Measurements from ENCODE around the gene SLC6A18. TPM values are rescaled to one million over a fixed set of nuclear protein-coding genes. Genes with fewer than 3 reads are reported as not detected.

The SLC6A18 gene
- total RNA-seq, 1 donor from 2014 or later = not detected

DNA sequence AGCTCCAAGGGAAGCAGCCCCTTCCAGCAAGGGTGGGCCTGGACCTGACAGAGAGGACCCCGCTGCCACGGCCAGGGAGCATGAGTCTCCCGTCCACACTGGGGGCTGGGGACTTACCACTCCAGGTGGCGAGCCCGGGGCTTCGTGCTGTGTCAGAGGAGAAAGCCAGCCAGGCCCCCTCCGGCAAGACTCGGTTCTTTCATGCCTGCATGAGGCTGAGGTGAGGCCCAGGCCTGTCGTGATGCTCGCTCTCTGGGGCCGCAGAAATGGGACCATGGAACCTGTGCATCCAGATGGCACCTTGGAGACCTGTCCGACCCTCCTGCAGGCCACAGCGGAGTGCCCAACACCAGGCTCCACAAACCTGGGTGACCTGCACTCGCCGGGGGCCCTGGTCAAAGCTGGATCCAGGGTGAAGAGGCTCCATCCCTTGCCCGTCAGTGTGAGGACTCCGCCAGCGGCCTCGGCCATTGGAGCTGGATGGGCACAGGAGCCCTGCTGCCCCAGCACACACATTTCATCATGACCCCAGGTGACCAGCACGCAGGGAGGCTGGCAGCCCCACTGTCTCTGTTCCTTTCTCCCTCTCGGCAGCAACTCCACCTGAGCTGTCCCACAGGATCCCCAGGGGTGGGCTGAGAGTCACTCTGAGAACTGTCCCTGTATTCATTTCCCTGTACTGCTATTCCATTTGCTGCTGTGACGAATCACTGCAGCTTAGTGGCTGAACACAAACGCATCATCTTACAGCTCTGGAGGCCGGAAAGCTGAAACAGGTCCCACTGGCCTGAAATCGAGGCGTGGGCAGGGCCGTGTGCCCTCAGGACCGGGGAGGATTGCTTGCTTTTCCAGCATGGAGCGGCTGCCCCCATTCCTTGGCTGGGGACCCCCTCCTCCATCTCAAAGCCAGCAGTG is 24.4 kb downstream of the SLC6A18 start:
- Histone ChIP-seq H3K36me3 (ENCODE audit: control insufficient read depth in 3 of 3, insufficient read depth in 3 of 3, low read length in 3 of 3) (no peaks in the 10 kb centered on the region), H3K4me3 (ENCODE audit: low read length in 3 of 3) (no peak overlapping the region), H3K27me3 (ENCODE audit: control insufficient read depth in 3 of 3, insufficient read depth in 3 of 3, low read length in 3 of 3) (peaks cover 44 to 70% (median 56%) of the 10 kb centered on the region in 3 donors)

DNA sequence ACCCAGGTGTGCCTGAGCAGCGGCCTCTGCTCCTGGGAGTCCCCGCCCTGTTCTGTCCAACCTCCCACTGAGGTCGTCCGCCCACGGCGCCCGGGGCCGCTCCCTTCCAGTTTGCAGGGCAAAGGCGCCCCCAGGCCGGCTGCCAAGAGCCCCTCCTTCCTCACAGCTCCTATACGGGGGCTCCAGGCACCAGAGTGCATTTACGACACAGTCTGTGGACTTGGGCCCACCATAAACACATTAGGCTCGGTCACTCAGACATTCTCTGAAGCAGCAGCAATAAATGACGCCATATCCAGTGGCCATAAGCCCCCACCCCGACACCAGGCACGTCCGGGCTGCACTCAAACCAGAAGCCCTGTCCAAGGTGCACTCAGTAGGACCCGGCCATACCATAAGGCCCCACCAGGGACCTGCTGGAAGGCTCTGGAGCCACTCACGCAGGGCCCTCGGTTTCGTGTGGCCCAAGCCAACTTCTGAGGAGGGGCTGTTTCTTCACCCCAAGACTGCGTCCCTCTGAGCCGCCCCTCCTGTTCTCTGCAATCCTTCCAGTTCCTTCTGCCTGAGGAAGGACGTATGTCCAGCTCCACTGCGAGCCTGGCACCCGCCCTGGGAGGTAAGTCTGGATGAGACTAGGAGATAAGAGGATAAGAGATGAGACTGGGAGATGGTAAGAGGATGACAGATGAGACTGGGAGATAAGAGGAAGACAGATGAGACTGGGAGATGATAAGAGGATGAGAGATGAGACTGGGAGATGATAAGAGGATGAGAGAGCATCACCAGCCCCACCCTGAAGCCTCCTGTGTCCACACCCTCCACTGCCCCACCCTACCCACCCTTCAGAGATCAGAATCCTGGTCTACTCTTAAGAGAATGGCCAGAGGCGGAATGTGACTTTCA is 26.7 kb downstream of the SLC6A18 start:
- Histone ChIP-seq H3K36me3 (ENCODE audit: control insufficient read depth in 3 of 3, insufficient read depth in 3 of 3, low read length in 3 of 3) (no peaks in the 10 kb centered on the region), H3K4me3 (ENCODE audit: low read length in 3 of 3) (no peak overlapping the region), H3K27me3 (ENCODE audit: control insufficient read depth in 3 of 3, insufficient read depth in 3 of 3, low read length in 3 of 3) (peaks cover 42 to 57% (median 49%) of the 10 kb centered on the region in 3 donors), H3K27ac (ENCODE audit: low read depth, low read length) (no peak overlapping the region), H3K9me3 (ENCODE audit: control insufficient read depth in 3 of 3, low read length in 3 of 3) (no peaks in the 10 kb centered on the region), H3K4me1 (ENCODE audit: control insufficient read depth in 3 of 3, insufficient read depth in 3 of 3, low read length in 3 of 3) (no peaks in the 10 kb centered on the region), H3K9ac (ENCODE audit: low read depth in 1 of 3, low read length in 3 of 3) (no peak overlapping the region)

More for the DNA sequence above, 24.4 kb downstream of the SLC6A18 start:
- Histone ChIP-seq H3K27ac (ENCODE audit: low read depth, low read length) (no peak overlapping the region), H3K4me1 (ENCODE audit: control insufficient read depth in 3 of 3, insufficient read depth in 3 of 3, low read length in 3 of 3) (no peaks in the 10 kb centered on the region), H3K9ac (ENCODE audit: low read depth in 1 of 3, low read length in 3 of 3) (no peak overlapping the region), H3K9me3 (ENCODE audit: control insufficient read depth in 3 of 3, low read length in 3 of 3) (no peaks in the 10 kb centered on the region)

DNA sequence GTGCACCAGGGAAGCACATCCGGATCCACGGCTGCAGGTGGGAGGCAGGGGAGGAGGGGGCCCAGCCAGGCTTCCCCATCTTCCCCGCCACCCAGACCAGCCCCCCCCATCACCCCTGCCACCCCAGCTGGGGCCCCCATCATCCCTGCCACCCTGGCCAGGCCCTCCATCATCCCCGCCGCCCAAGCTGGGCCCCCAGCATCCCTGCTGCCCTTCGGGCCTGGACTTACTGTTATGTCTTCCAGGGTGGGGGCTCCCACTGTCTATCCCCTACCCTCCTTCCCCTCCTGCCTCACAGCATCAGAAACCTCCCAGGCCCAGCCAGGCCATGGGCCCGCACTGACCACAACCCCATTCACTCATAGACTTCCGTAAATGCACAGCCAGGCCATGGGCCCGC is 27.5 kb downstream of the SLC6A18 start:
- Histone ChIP-seq H3K9me3 (ENCODE audit: control insufficient read depth in 3 of 3, low read length in 3 of 3) (no peaks in the 10 kb centered on the region), H3K27ac (ENCODE audit: low read depth, low read length) (no peak overlapping the region), H3K36me3 (ENCODE audit: control insufficient read depth in 3 of 3, insufficient read depth in 3 of 3, low read length in 3 of 3) (no peaks in the 10 kb centered on the region), H3K4me1 (ENCODE audit: control insufficient read depth in 3 of 3, insufficient read depth in 3 of 3, low read length in 3 of 3) (no peaks in the 10 kb centered on the region), H3K9ac (ENCODE audit: low read depth in 1 of 3, low read length in 3 of 3) (no peak overlapping the region), H3K27me3 (ENCODE audit: control insufficient read depth in 3 of 3, insufficient read depth in 3 of 3, low read length in 3 of 3) (peaks cover 35 to 49% (median 49%) of the 10 kb centered on the region in 3 donors), H3K4me3 (ENCODE audit: low read length in 3 of 3) (no peak overlapping the region)

DNA sequence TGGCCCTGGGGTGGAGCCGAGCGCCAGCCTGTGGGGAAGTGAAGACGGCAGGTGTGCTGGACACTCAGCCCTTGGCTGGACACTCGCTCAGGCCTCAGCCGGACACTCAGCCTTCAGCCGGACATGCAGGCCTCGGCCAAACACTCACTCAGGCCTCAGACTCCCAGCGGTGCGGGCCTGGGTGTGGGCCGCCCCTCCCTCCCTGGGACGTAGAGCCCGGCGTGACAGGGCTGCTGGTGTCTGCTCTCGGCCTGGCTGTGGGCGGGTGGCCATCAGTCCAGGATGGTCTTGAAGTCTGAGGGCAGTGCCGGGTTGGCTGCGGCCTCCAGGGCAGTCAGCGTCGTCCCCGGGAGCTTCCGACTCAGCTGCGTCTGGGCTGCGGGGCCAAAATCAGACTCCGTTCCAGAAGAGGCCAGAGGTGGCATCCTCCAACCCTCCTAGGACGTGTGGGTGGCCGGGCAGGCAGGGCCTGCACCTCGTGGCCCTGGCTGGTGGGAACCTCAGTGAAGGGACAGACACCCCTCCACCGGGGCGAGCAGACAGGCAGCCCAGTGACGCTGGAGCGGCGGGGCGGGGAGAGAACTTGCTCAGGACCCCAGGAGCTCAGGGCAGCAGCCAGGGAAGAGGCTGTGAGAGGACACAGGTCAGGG is 28.4 kb downstream of the SLC6A18 start:
- no peaks in the 10 kb centered on the region for H3K4me1 ChIP-seq (ENCODE audit: control insufficient read depth in 3 of 3, insufficient read depth in 3 of 3, low read length in 3 of 3)
- H3K9me3 ChIP-seq (ENCODE audit: control insufficient read depth in 3 of 3, low read length in 3 of 3) = no peaks in the 10 kb centered on the region
- H3K9ac ChIP-seq (ENCODE audit: low read depth in 1 of 3, low read length in 3 of 3) = no peak overlapping the region
- H3K4me3 ChIP-seq (ENCODE audit: low read length in 3 of 3) = no peak overlapping the region
- H3K27ac ChIP-seq (ENCODE audit: low read depth, low read length) = no peak overlapping the region
- no peaks in the 10 kb centered on the region for H3K36me3 ChIP-seq (ENCODE audit: control insufficient read depth in 3 of 3, insufficient read depth in 3 of 3, low read length in 3 of 3)
- H3K27me3 ChIP-seq (ENCODE audit: control insufficient read depth in 3 of 3, insufficient read depth in 3 of 3, low read length in 3 of 3) = peaks cover 27 to 44% (median 41%) of the 10 kb centered on the region in 3 donors

- Histone ChIP-seq H3K4me3 (ENCODE audit: low read length in 3 of 3) (no peak overlapping the region), H3K27ac (ENCODE audit: low read depth, low read length) (no peak overlapping the region), H3K9ac (ENCODE audit: low read depth in 1 of 3, low read length in 3 of 3) (no peak overlapping the region), H3K36me3 (ENCODE audit: control insufficient read depth in 3 of 3, insufficient read depth in 3 of 3, low read length in 3 of 3) (no peaks in the 10 kb centered on the region), H3K9me3 (ENCODE audit: control insufficient read depth in 3 of 3, low read length in 3 of 3) (no peaks in the 10 kb centered on the region), H3K27me3 (ENCODE audit: control insufficient read depth in 3 of 3, insufficient read depth in 3 of 3, low read length in 3 of 3) (peaks cover 21 to 42% (median 35%) of the 10 kb centered on the region in 3 donors), H3K4me1 (ENCODE audit: control insufficient read depth in 3 of 3, insufficient read depth in 3 of 3, low read length in 3 of 3) (no peaks in the 10 kb centered on the region)
Observed at GRCh38 chr5:1254196-1254595, 29.0 kb downstream of the SLC6A18 start.

DNA sequence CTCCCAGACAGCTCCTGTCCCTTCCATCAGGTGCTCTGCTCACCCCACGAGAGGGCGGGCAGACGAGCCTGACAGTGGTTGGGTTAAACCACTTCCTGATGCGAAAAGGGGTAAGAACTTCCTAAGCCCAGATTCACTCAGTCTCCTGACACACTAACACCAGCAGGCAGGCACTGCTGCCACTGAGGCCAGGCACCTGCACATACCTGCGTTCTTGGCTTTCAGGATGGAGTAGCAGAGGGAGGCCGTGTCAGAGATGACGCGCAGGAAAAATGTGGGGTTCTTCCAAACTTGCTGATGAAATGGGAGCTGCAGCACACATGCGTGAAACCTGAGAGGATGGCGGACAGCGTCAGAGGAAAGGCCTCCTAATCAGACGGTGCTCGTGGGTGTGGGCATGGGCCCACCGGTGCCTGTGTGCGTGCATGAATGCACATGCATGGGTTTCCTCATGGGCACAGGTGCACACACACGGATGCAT is 29.9 kb downstream of the SLC6A18 start:
- H3K9ac ChIP-seq (ENCODE audit: low read depth in 1 of 3, low read length in 3 of 3) = no peak overlapping the region
- H3K9me3 ChIP-seq (ENCODE audit: control insufficient read depth in 3 of 3, low read length in 3 of 3) = peaks cover 0 to 2% (median 1%) of the 10 kb centered on the region in 3 donors
- H3K27me3 ChIP-seq (ENCODE audit: control insufficient read depth in 3 of 3, insufficient read depth in 3 of 3, low read length in 3 of 3) = peaks cover 16 to 38% (median 26%) of the 10 kb centered on the region in 3 donors
- no peaks in the 10 kb centered on the region for H3K4me1 ChIP-seq (ENCODE audit: control insufficient read depth in 3 of 3, insufficient read depth in 3 of 3, low read length in 3 of 3)
- no peak overlapping the region for H3K4me3 ChIP-seq (ENCODE audit: low read length in 3 of 3)
- H3K36me3 ChIP-seq (ENCODE audit: control insufficient read depth in 3 of 3, insufficient read depth in 3 of 3, low read length in 3 of 3) = no peaks in the 10 kb centered on the region
- no peak overlapping the region for H3K27ac ChIP-seq (ENCODE audit: low read depth, low read length)

DNA sequence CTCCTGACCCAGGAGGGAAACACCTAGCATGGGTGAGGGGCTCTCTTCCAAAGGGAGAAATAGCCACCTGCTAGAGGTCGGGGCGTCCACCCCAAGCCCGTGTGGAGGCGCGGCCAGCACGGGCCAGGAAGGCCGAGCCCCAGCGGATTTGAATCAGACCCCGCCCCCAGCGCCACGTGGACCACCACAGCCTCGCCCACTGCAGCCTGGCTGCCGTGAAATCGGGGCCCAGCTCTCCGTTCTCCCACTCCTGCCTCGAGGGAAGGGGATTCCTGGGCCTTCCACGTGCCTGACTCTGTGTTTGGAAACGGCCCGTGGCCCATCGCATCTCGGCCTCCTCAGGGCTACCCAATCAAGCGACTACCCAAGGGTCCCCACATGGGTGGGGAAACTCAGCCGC is 31.6 kb downstream of the SLC6A18 start:
- Histone ChIP-seq H3K27ac (ENCODE audit: low read depth, low read length) (no peak overlapping the region), H3K9ac (ENCODE audit: low read depth in 1 of 3, low read length in 3 of 3) (no peak overlapping the region), H3K9me3 (ENCODE audit: control insufficient read depth in 3 of 3, low read length in 3 of 3) (peaks cover 0 to 11% (median 3%) of the 10 kb centered on the region in 3 donors), H3K36me3 (ENCODE audit: control insufficient read depth in 3 of 3, insufficient read depth in 3 of 3, low read length in 3 of 3) (no peaks in the 10 kb centered on the region), H3K4me1 (ENCODE audit: control insufficient read depth in 3 of 3, insufficient read depth in 3 of 3, low read length in 3 of 3) (no peaks in the 10 kb centered on the region), H3K27me3 (ENCODE audit: control insufficient read depth in 3 of 3, insufficient read depth in 3 of 3, low read length in 3 of 3) (peaks cover 11 to 33% (median 15%) of the 10 kb centered on the region in 3 donors), H3K4me3 (ENCODE audit: low read length in 3 of 3) (no peak overlapping the region)

- Histone ChIP-seq H3K4me1 (ENCODE audit: control insufficient read depth in 3 of 3, insufficient read depth in 3 of 3, low read length in 3 of 3) (no peaks in the 10 kb centered on the region), H3K4me3 (ENCODE audit: low read length in 3 of 3) (no peak overlapping the region), H3K9ac (ENCODE audit: low read depth in 1 of 3, low read length in 3 of 3) (no peak overlapping the region), H3K36me3 (ENCODE audit: control insufficient read depth in 3 of 3, insufficient read depth in 3 of 3, low read length in 3 of 3) (no peaks in the 10 kb centered on the region), H3K27ac (ENCODE audit: low read depth, low read length) (no peak overlapping the region), H3K9me3 (ENCODE audit: control insufficient read depth in 3 of 3, low read length in 3 of 3) (peaks cover 0 to 15% (median 3%) of the 10 kb centered on the region in 3 donors), H3K27me3 (ENCODE audit: control insufficient read depth in 3 of 3, insufficient read depth in 3 of 3, low read length in 3 of 3) (peaks cover 11 to 33% (median 13%) of the 10 kb centered on the region in 3 donors)
Observed at GRCh38 chr5:1257363-1257762, 32.2 kb downstream of the SLC6A18 start.

DNA sequence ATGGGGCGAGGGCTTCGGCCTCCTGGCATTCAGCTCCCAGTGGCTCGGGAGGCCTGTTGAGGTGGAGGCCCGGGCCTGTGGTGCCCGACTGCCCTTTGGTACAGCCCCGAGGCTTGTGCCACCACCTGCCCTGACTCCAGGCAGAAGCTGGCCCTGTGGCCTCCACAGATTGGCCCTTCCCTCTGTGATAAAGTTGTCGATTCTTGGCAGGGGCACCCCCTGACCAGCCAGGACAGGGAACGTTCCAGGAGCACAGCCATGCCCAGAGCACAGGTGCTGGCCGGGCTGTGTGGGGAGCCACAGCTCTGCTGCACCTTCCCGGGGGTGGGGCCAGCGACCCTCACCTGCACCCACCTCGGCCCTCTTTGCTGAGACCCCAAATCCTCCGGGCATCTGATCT is 32.7 kb downstream of the SLC6A18 start:
- Histone ChIP-seq H3K4me1 (ENCODE audit: control insufficient read depth in 3 of 3, insufficient read depth in 3 of 3, low read length in 3 of 3) (no peaks in the 10 kb centered on the region), H3K9me3 (ENCODE audit: control insufficient read depth in 3 of 3, low read length in 3 of 3) (peaks cover 0 to 17% (median 6%) of the 10 kb centered on the region in 3 donors), H3K9ac (ENCODE audit: low read depth in 1 of 3, low read length in 3 of 3) (no peak overlapping the region), H3K4me3 (ENCODE audit: low read length in 3 of 3) (no peak overlapping the region), H3K27me3 (ENCODE audit: control insufficient read depth in 3 of 3, insufficient read depth in 3 of 3, low read length in 3 of 3) (peaks cover 11 to 33% (median 13%) of the 10 kb centered on the region in 3 donors), H3K36me3 (ENCODE audit: control insufficient read depth in 3 of 3, insufficient read depth in 3 of 3, low read length in 3 of 3) (no peaks in the 10 kb centered on the region), H3K27ac (ENCODE audit: low read depth, low read length) (no peak overlapping the region)

All from skeletal muscle tissue (tissue), 4 donors.